Body of pancreas (tissue), 4 donors: ENCODE data around the gene IQGAP2.

Experiments
- CTCF ChIP-seq, 7 experiments: fragments of 450-650 bp in 4 of 7; fragments of 200-600 bp in 3 of 7; sonication (generic) in 3 of 7; IDR thresholded peaks; one replicate each; pipeline ENCODE4 v1.5.1; 2016 to 2019; ENCODE audit warnings: antibody characterized with exemption in 7 of 7
- POLR2A ChIP-seq, 3 donors: fragments of 450-650 bp; IDR thresholded peaks; one replicate each; pipeline ENCODE4 v1.6.1; 2016; ENCODE audit warnings: antibody characterized with exemption in 3 of 3, mild to moderate bottlenecking in 2 of 3

DNA sequence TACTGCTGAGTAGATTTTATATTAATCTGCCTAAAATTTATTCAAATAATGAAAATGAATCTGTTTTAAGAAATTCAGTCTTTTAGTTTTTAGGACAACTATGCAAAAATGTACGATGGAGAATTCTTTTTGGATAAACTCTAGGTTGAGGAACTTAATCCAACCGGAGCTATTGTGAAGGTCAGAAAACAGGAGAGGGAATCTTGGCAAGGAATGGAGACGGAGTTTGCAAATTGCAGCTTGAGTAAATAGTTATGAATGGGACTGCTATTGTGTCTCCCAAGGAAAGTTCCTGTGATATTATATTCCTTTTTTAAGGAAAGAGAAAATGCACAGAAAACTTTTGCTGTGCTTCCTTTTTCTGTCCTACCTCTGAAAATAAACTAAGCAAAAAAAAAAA is 67.9 kb downstream of the IQGAP2 start:
- TF ChIP-seq CTCF (IDR thresholded peaks at IDR 0.05) (no peak), POLR2A (IDR thresholded peaks at IDR 0.05) (no peak)
